Measurements from ENCODE around the gene KRT84. TPM values are rescaled to one million over a fixed set of nuclear protein-coding genes. Genes with fewer than 3 reads are reported as not detected.

Gene KRT84
- total RNA-seq, 1 experiment from 2014 or later, result not detected

GRCh38 chr12:52398176-52398575 is 12.7 kb upstream of the KRT84 start:
- intact Hi-C loops (cut with micrococcal nuclease), result loop anchor here (10.0 kb wide), 1 partner anchor 47 kb away; no protein-coding TSS in a partner anchor
- no peak for TF ChIP-seq CTCF (IDR thresholded peaks at IDR 0.05; ENCODE audit: unreplicated experiment)
- Mint-ChIP-seq H3K36me3 (ENCODE audit: insufficient read depth, unreplicated experiment) (no peaks in the 10 kb centered on the region), H3K4me1 (ENCODE audit: insufficient read depth, unreplicated experiment) (peaks cover 15% of the 10 kb centered on the region), H3K9me3 (ENCODE audit: unreplicated experiment) (no peaks in the 10 kb centered on the region), H3K27me3 (ENCODE audit: insufficient read depth, unreplicated experiment) (no peaks in the 10 kb centered on the region), H3K4me3 (ENCODE audit: unreplicated experiment) (no peak overlapping the region), H3K27ac (ENCODE audit: low read depth, unreplicated experiment) (no peak overlapping the region)
- no peak for DNase-seq (ENCODE audit: unreplicated experiment)
- CTCF ChIA-PET, result interaction anchor here (0.7 to 11.5 kb wide), 5 partner anchors 15 to 628 kb away, joined by 3 to 112 read pairs (median 4); no protein-coding TSS in a partner anchor
- no TSS peak for BruUV-seq (replicated peaks)
- POLR2A ChIA-PET, result interaction anchor here (0.9 to 3.6 kb wide), 2 partner anchors 76 to 96 kb away, joined by 3 to 11 read pairs; partner anchors contain the start of genes KRT6A and KRT6C

- DNase-seq (ENCODE audit: unreplicated experiment), result no peak
- no peaks in the 10 kb centered on the region for H3K27me3 Mint-ChIP-seq (ENCODE audit: insufficient read depth, unreplicated experiment)
- H3K4me1 Mint-ChIP-seq (ENCODE audit: insufficient read depth, unreplicated experiment), result peaks cover 27% of the 10 kb centered on the region
- H3K4me3 Mint-ChIP-seq (ENCODE audit: unreplicated experiment), result no peak overlapping the region
- BruUV-seq (replicated peaks), result no TSS peak
- H3K9me3 Mint-ChIP-seq (ENCODE audit: unreplicated experiment), result no peaks in the 10 kb centered on the region
- H3K36me3 Mint-ChIP-seq (ENCODE audit: insufficient read depth, unreplicated experiment), result no peaks in the 10 kb centered on the region
- intact Hi-C loops (cut with micrococcal nuclease), result loop anchor here (1.0 to 10.0 kb wide), 2 partner anchors 48 to 474 kb away; no protein-coding TSS in a partner anchor
- no peak for TF ChIP-seq CTCF (IDR thresholded peaks at IDR 0.05; ENCODE audit: unreplicated experiment)
- no peak overlapping the region for H3K27ac Mint-ChIP-seq (ENCODE audit: low read depth, unreplicated experiment)
- POLR2A ChIA-PET, result interaction anchor here (0.5 to 3.2 kb wide), 4 partner anchors 89 to 116 kb away, joined by 3 to 20 read pairs (median 10); partner anchors contain the start of gene KRT6A
- CTCF ChIA-PET, result interaction anchor here (0.6 to 11.5 kb wide), 13 partner anchors 10 to 483 kb away, joined by 3 to 112 read pairs (median 5); partner anchors contain the start of gene KRT6A
Observed at GRCh38 chr12:52396656-52397055, 11.2 kb upstream of the KRT84 start.

- no peaks in the 10 kb centered on the region for H3K9me3 Mint-ChIP-seq (ENCODE audit: unreplicated experiment)
- CTCF ChIA-PET, result interaction anchor here (0.6 to 11.5 kb wide), 22 partner anchors 9 to 614 kb away, joined by 3 to 112 read pairs (median 3); partner anchors contain the start of gene KRT6A
- H3K27me3 Mint-ChIP-seq (ENCODE audit: insufficient read depth, unreplicated experiment), result no peaks in the 10 kb centered on the region
- peak; percentile 83 for DNase-seq (ENCODE audit: unreplicated experiment)
- BruUV-seq (replicated peaks), result no TSS peak
- peak; percentile 56 for TF ChIP-seq CTCF (IDR thresholded peaks at IDR 0.05; ENCODE audit: unreplicated experiment)
- peaks cover 30% of the 10 kb centered on the region for H3K4me1 Mint-ChIP-seq (ENCODE audit: insufficient read depth, unreplicated experiment)
- POLR2A ChIA-PET, result interaction anchor here (0.7 to 3.2 kb wide), 6 partner anchors 29 to 122 kb away, joined by 3 to 20 read pairs (median 4); partner anchors contain the start of gene KRT6A
- no peak overlapping the region for H3K27ac Mint-ChIP-seq (ENCODE audit: low read depth, unreplicated experiment)
- H3K4me3 Mint-ChIP-seq (ENCODE audit: unreplicated experiment), result no peak overlapping the region
- H3K36me3 Mint-ChIP-seq (ENCODE audit: insufficient read depth, unreplicated experiment), result no peaks in the 10 kb centered on the region
- intact Hi-C loops (cut with micrococcal nuclease), result loop anchor here (1.0 to 10.0 kb wide), 2 partner anchors 49 to 474 kb away; no protein-coding TSS in a partner anchor
Observed at GRCh38 chr12:52395761-52396434, 10.4 kb upstream of the KRT84 start.

GRCh38 chr12:52394836-52395405 is 9.5 kb upstream of the KRT84 start:
- ChIA-PET POLR2A (interaction anchor here (0.6 to 3.2 kb wide), 8 partner anchors 21 to 468 kb away, joined by 3 to 20 read pairs (median 4); partner anchors contain the start of gene KRT6A), CTCF (interaction anchor here (0.6 to 11.5 kb wide), 15 partner anchors 14 to 485 kb away, joined by 3 to 112 read pairs (median 3); no protein-coding TSS in a partner anchor)
- Mint-ChIP-seq H3K27ac (ENCODE audit: low read depth, unreplicated experiment) (no peak overlapping the region), H3K4me1 (ENCODE audit: insufficient read depth, unreplicated experiment) (peaks cover 30% of the 10 kb centered on the region), H3K36me3 (ENCODE audit: insufficient read depth, unreplicated experiment) (no peaks in the 10 kb centered on the region), H3K9me3 (ENCODE audit: unreplicated experiment) (no peaks in the 10 kb centered on the region), H3K27me3 (ENCODE audit: insufficient read depth, unreplicated experiment) (no peaks in the 10 kb centered on the region), H3K4me3 (ENCODE audit: unreplicated experiment) (no peak overlapping the region)
- intact Hi-C loops (cut with micrococcal nuclease), result loop anchor here (5.0 to 10.0 kb wide), 2 partner anchors 50 to 253 kb away; no protein-coding TSS in a partner anchor
- no TSS peak for BruUV-seq (replicated peaks)
- no peak for DNase-seq (ENCODE audit: unreplicated experiment)
- no peak for TF ChIP-seq CTCF (IDR thresholded peaks at IDR 0.05; ENCODE audit: unreplicated experiment)

All from MCF 10A (cell line).